H1 (cell line): ENCODE measurements around the gene AMPH. TPM values are rescaled to one million over a fixed set of nuclear protein-coding genes. Genes with fewer than 3 reads are reported as not detected.

ENCODE experiments used
- CTCF ChIA-PET: fragments of 300-600 bp; sonication (Branson Sonifier 250); formaldehyde crosslinking; loops from one replicate; lab custom pipeline; 2021; ENCODE audit not compliant: partially characterized antibody; lab: Charles Lee
- POLR2A ChIA-PET: fragments of 300-600 bp; sonication (Branson Sonifier 250); formaldehyde crosslinking; loops from one replicate; lab custom pipeline; 2021; ENCODE audit warnings: inconsistent platforms; ENCODE audit not compliant: partially characterized antibody; lab: Charles Lee
- DNase-seq, 2 experiments: peaks; one replicate each; pipeline versions ENCODE4 v3.0.0 to v3.0.0-alpha.2; 2010 to 2022; ENCODE audit warnings: low spot score in 2 of 2, low read depth in 1 of 2, mixed read lengths in 1 of 2
- FAIRE-seq: peaks from 2 replicates; lab custom pipeline; 2011; peaks lifted over from hg19 to GRCh38; lab: Jason Lieb, UNC
- H2AFZ ChIP-seq: 2 replicates; pipeline ENCODE4 v1.8.1; 2012; ENCODE audit warnings: low read length, inconsistent platforms
- H2AK5ac ChIP-seq: 2 replicates; pipeline ENCODE4 v1.6.1; 2013; ENCODE audit warnings: low read depth, low read length
- H2BK120ac ChIP-seq: replicated peaks from 2 replicates; pipeline ENCODE3; 2013; ENCODE audit warnings: low read depth, low read length, inconsistent platforms
- H2BK12ac ChIP-seq: 2 replicates; pipeline ENCODE4 v1.6.1; 2013; ENCODE audit warnings: low read depth, low read length
- H2BK15ac ChIP-seq: 2 replicates; pipeline ENCODE4 v1.6.1; 2013; ENCODE audit warnings: low read length
- H2BK20ac ChIP-seq: 2 replicates; pipeline ENCODE4 v1.6.1; 2013; ENCODE audit warnings: low read length
- H2BK5ac ChIP-seq: 2 replicates; pipeline ENCODE4 v1.6.1; 2013; ENCODE audit warnings: low read depth, low read length
- H3K14ac ChIP-seq: 2 replicates; pipeline ENCODE4 v1.6.1; 2013; ENCODE audit warnings: inconsistent platforms; ENCODE audit not compliant: insufficient read length
- H3K18ac ChIP-seq: 2 replicates; pipeline ENCODE4 v1.6.1; 2013; ENCODE audit warnings: low read length; ENCODE audit errors: extremely low read depth
- H3K23ac ChIP-seq: 2 replicates; pipeline ENCODE4 v1.6.1; 2013; ENCODE audit warnings: inconsistent platforms; ENCODE audit not compliant: insufficient read length
- H3K23me2 ChIP-seq: 2 replicates; pipeline ENCODE4 v1.6.1; 2013; ENCODE audit warnings: low read depth, low read length
- H3K27ac ChIP-seq: 2 replicates; pipeline ENCODE4 v1.6.1; 2011; ENCODE audit warnings: low read depth, low read length, inconsistent platforms
- H3K27me3 ChIP-seq, 4 experiments: replicated peaks in 1 of 4; 1 replicate in 1 of 4; 2 replicates in 3 of 4; pipeline versions ENCODE4 v1.6.1 to v1.8.1; 2011 to 2013; ENCODE audit warnings: low read length in 3 of 4, mild to moderate bottlenecking in 3 of 4, inconsistent platforms in 2 of 4, mixed read lengths in 2 of 4, moderate library complexity in 1 of 4; ENCODE audit not compliant: control insufficient read depth in 3 of 4, insufficient read depth in 3 of 4; ENCODE audit errors: extremely low read depth in 1 of 4
- H3K36me3 ChIP-seq, 4 experiments: 2 replicates each; pipeline versions ENCODE4 v1.6.1 to v1.8.1; 2011 to 2013; ENCODE audit warnings: mild to moderate bottlenecking in 4 of 4, low read length in 3 of 4, moderate library complexity in 2 of 4, control low read depth in 1 of 4, inconsistent platforms in 1 of 4; ENCODE audit not compliant: insufficient read depth in 4 of 4, control insufficient read depth in 2 of 4
- H3K4ac ChIP-seq: replicated peaks from 2 replicates; pipeline ENCODE3; 2013; ENCODE audit warnings: low read length, low read depth, mixed read lengths, inconsistent platforms; ENCODE audit not compliant: insufficient read length
- H3K4me1 ChIP-seq, 4 experiments: replicated peaks in 1 of 4; 1 replicate in 1 of 4; 2 replicates in 3 of 4; pipeline versions ENCODE4 v1.6.1 to v1.8.1; 2011 to 2013; ENCODE audit warnings: low read length in 3 of 4, inconsistent platforms in 2 of 4, mixed read lengths in 1 of 4; ENCODE audit not compliant: insufficient read depth in 4 of 4, control insufficient read depth in 3 of 4
- H3K4me2 ChIP-seq, 2 experiments: 2 replicates each; pipeline versions ENCODE4 v1.6.1 to v1.8.1; 2011 to 2013; ENCODE audit warnings: low read depth in 2 of 2, low read length in 2 of 2, control low read depth in 1 of 2, inconsistent platforms in 1 of 2, mild to moderate bottlenecking in 1 of 2; ENCODE audit not compliant: insufficient read depth in 1 of 2
- H3K4me3 ChIP-seq, 4 experiments: fragments of 200-600, 300-600 bp in 1 of 4; sonication (generic), shearing (Covaris generic), sonication (Bioruptor Twin) in 1 of 4; 2 replicates each; pipeline versions ENCODE4 v1.5.1 to v1.8.1; 2011 to 2016; ENCODE audit warnings: low read length in 4 of 4, low read depth in 3 of 4, control low read depth in 2 of 4, inconsistent platforms in 2 of 4, mild to moderate bottlenecking in 2 of 4, mixed read lengths in 1 of 4, moderate library complexity in 1 of 4; ENCODE audit not compliant: insufficient read depth in 2 of 4; ENCODE audit errors: extremely low read depth in 1 of 4
- H3K56ac ChIP-seq: replicated peaks from 2 replicates; pipeline ENCODE3; 2013; ENCODE audit warnings: low read depth, mild to moderate bottlenecking, mixed read lengths, low read length, inconsistent platforms; ENCODE audit not compliant: insufficient read length
- H3K79me1 ChIP-seq: 2 replicates; pipeline ENCODE4 v1.6.1; 2013; ENCODE audit warnings: low read depth, low read length, control low read depth
- H3K79me2 ChIP-seq, 2 experiments: 2 replicates each; pipeline versions ENCODE4 v1.6.1 to v1.8.1; 2012 to 2013; ENCODE audit warnings: low read length in 2 of 2, mild to moderate bottlenecking in 2 of 2, inconsistent platforms in 1 of 2; ENCODE audit not compliant: insufficient read depth in 2 of 2, control insufficient read depth in 1 of 2
- H3K9ac ChIP-seq, 4 experiments: replicated peaks in 1 of 4; 1 replicate in 1 of 4; 2 replicates in 3 of 4; pipeline versions ENCODE4 v1.6.1 to v1.8.1; 2011 to 2013; ENCODE audit warnings: low read depth in 3 of 4, low read length in 3 of 4, control low read depth in 2 of 4, mild to moderate bottlenecking in 2 of 4, moderate library complexity in 2 of 4, inconsistent platforms in 1 of 4; ENCODE audit errors: extremely low read depth in 1 of 4
- H3K9me3 ChIP-seq, 2 experiments: 2 replicates each; pipeline versions ENCODE4 v1.6.1 to v1.8.1; 2012 to 2013; ENCODE audit warnings: mild to moderate bottlenecking in 2 of 2, moderate library complexity in 2 of 2, control low read depth in 1 of 2, inconsistent platforms in 1 of 2, low read depth in 1 of 2, low read length in 1 of 2, mixed read lengths in 1 of 2; ENCODE audit not compliant: insufficient read depth in 2 of 2
- H4K20me1 ChIP-seq, 2 experiments: replicated peaks in 1 of 2; 2 replicates each; pipeline versions ENCODE3 to v1.8.1; 2011 to 2013; ENCODE audit warnings: inconsistent platforms in 2 of 2, low read length in 2 of 2, mild to moderate bottlenecking in 1 of 2; ENCODE audit not compliant: insufficient read depth in 2 of 2, control insufficient read depth in 1 of 2
- H4K5ac ChIP-seq: 2 replicates; pipeline ENCODE4 v1.6.1; 2013; ENCODE audit warnings: low read length, low read depth, mixed read lengths, inconsistent platforms; ENCODE audit not compliant: insufficient read length
- H4K8ac ChIP-seq: 2 replicates; pipeline ENCODE4 v1.8.0; 2013; ENCODE audit warnings: mild to moderate bottlenecking, moderate library complexity, low read length, inconsistent platforms; ENCODE audit not compliant: insufficient read depth; ENCODE audit errors: extremely low read depth
- H4K91ac ChIP-seq: replicated peaks from 2 replicates; pipeline ENCODE3; 2013; ENCODE audit warnings: low read length, mixed read lengths, inconsistent platforms; ENCODE audit not compliant: insufficient read length
- CEBPB ChIP-seq: IDR thresholded peaks from 2 replicates; pipeline ENCODE4 v1.6.1; 2012; ENCODE audit warnings: low read depth, low read length
- EP300 ChIP-seq, 2 experiments: IDR thresholded peaks; 1 replicate in 1 of 2; 2 replicates in 1 of 2; pipeline ENCODE4 v1.6.1; 2011 to 2012; ENCODE audit warnings: low read depth in 2 of 2, low read length in 2 of 2, mild to moderate bottlenecking in 2 of 2, borderline replicate concordance in 1 of 2, inconsistent platforms in 1 of 2, moderate library complexity in 1 of 2
- GTF2F1 ChIP-seq: IDR thresholded peaks from 2 replicates; pipeline ENCODE4 v1.6.1; 2012; ENCODE audit warnings: low read depth, low read length, improper control_type of control experiment, borderline replicate concordance
- MAFK ChIP-seq: IDR thresholded peaks from 2 replicates; pipeline ENCODE4 v1.6.1; 2012; ENCODE audit warnings: low read depth, mild to moderate bottlenecking, improper control_type of control experiment, low read length
- WGBS, 2 experiments: shearing (Covaris generic) in 1 of 2; methylation state at CpG; one replicate each; pipeline versions ENCODE4 v1.1.6 to v1.1.7; 2013 to 2015; ENCODE audit warnings: low lambda C conversion rate in 2 of 2, mixed read lengths in 2 of 2, inconsistent platforms in 1 of 2, low coverage in 1 of 2, missing lambda C conversion rate in 1 of 2; ENCODE audit not compliant: insufficient replicate concordance in 2 of 2, insufficient coverage in 1 of 2, insufficient read length in 1 of 2; ENCODE audit errors: extremely low coverage in 1 of 2, missing lambda C conversion rate in 1 of 2; 5-methylcytosine and 5-hydroxymethylcytosine counted together
- polyA plus RNA-seq, 7 experiments: library from polyadenylated mRNA; depleted of rRNA in 3 of 7; stranded (reverse) in 5 of 7; unstranded in 2 of 7; fragments of >200 nt in 5 of 7; fragments of 200-250 nt in 2 of 7; gene quantifications; 1 replicate in 5 of 7; 2 replicates in 1 of 7; 4 replicates in 1 of 7; pipeline versions ENCODE4 v1.2.1 to v1.2.3, GENCODE V29; 2011 to 2013; ENCODE audit warnings: missing spikeins in 2 of 7, mixed read lengths in 2 of 7
- total RNA-seq: library from RNA; stranded (reverse); fragmentation: NEBNext Ultra II Directional; extraction: Animal tissue kit (Norgen Biotek cat#: 25700); gene quantifications from 2 replicates; pipeline ENCODE4 v1.2.1, GENCODE V29; 2021

The AMPH gene
- total and polyA plus RNA-seq, 2 of the 8 experiments (the other 6 are each of a cell fraction or from before 2014, with no cell fraction given) = 7.3 to 12.2 TPM

- H3K4me1 ChIP-seq = 0 out of 7 replicates have a peak, but pooled peaks cover 0 to 2% (median 0%) of the 10 kb centered on the region in 4 experiments
- H3K27me3 ChIP-seq = no peaks in the 10 kb centered on the region
- no peak overlapping the region for H3K56ac ChIP-seq
- H3K14ac ChIP-seq = no peak overlapping the region
- H3K4ac ChIP-seq = no peak overlapping the region
- no peak overlapping the region for H4K91ac ChIP-seq
- CTCF ChIA-PET = interaction anchor here (0.6 to 2.0 kb wide), 7 partner anchors 26 to 1372 kb away, joined by 3 to 6 read pairs (median 3); partner anchors contain the start of gene AMPH
- no peaks in the 10 kb centered on the region for H3K23me2 ChIP-seq
- H3K9me3 ChIP-seq = no peaks in the 10 kb centered on the region
- H4K8ac ChIP-seq = no peak overlapping the region
- H2AFZ ChIP-seq = no peak overlapping the region
- H2BK15ac ChIP-seq = no peak overlapping the region
- POLR2A ChIA-PET = no interaction called here
- H3K4me3 ChIP-seq = no peak overlapping the region
- no peak for DNase-seq
- no peak for FAIRE-seq
- no peak overlapping the region for H2AK5ac ChIP-seq
- H3K9ac ChIP-seq = no peak overlapping the region
- H3K79me1 ChIP-seq = no peaks in the 10 kb centered on the region
- no peaks in the 10 kb centered on the region for H3K36me3 ChIP-seq
- no peak overlapping the region for H2BK20ac ChIP-seq
- TF ChIP-seq EP300 (IDR thresholded peaks at IDR 0.05; ENCODE audit: borderline replicate concordance in 1 of 2, low read depth in 2 of 2, low read length in 2 of 2) (no peak), MAFK (no peak), CEBPB (no peak), GTF2F1 (no peak)
- no peak overlapping the region for H2BK5ac ChIP-seq
- 95% methylated on average over 1 of the region's 1 CpG; no CpG with 5 or more reads in 1 of the 2 experiments for WGBS, 2 experiments
- H2BK12ac ChIP-seq = no peak overlapping the region
- H4K5ac ChIP-seq = no peak overlapping the region
- no peak overlapping the region for H3K18ac ChIP-seq
- H3K4me2 ChIP-seq = no peak overlapping the region
- H3K23ac ChIP-seq = no peak overlapping the region
- no peaks in the 10 kb centered on the region for H3K79me2 ChIP-seq
- H4K20me1 ChIP-seq = no peaks in the 10 kb centered on the region
- H2BK120ac ChIP-seq = no peak overlapping the region
- no peak overlapping the region for H3K27ac ChIP-seq
Observed at GRCh38 chr7:38656968-38657367, 25.8 kb upstream of the AMPH start.
